Keratinocyte (primary cell): ENCODE data around the gene ERC1.

Experiments
- CTCF ChIP-seq, 3 experiments: IDR thresholded peaks in 1 of 3; conservative IDR thresholded peaks in 1 of 3; optimal IDR thresholded peaks in 1 of 3; 2 replicates in 2 of 3; 3 replicates in 1 of 3; pipeline versions ENCODE3 to v1.5.1; 2011; ENCODE audit warnings: low read length in 3 of 3, mild to moderate bottlenecking in 3 of 3, moderate library complexity in 2 of 3, control low read depth in 1 of 3, inconsistent platforms in 1 of 3; ENCODE audit not compliant: insufficient read depth in 2 of 3; ENCODE audit errors: extremely low read depth in 1 of 3
- EZH2 ChIP-seq: IDR thresholded peaks from one replicate; pipeline ENCODE4 v1.6.1; 2012; ENCODE audit warnings: inconsistent platforms, mild to moderate bottlenecking, low read length, moderate library complexity

- no peak for TF ChIP-seq CTCF (optimal IDR thresholded peaks at IDR 0.05 in 1 of 3, IDR thresholded peaks at IDR 0.05 in 1 of 3, conservative IDR thresholded peaks at IDR 0.05 in 1 of 3; ENCODE audit: extremely low read depth in 1 of 3, insufficient read depth in 2 of 3, low read length in 3 of 3)
- TF ChIP-seq EZH2 = no peak
Observed at GRCh38 chr12:1322821-1323220, 331.8 kb downstream of the ERC1 start.
